ENCODE measurements around the gene NUDT8. TPM values are rescaled to one million over a fixed set of nuclear protein-coding genes. Genes with fewer than 3 reads are reported as not detected.

NUDT8 gene
- total and polyA plus RNA-seq, 2 experiments from 2014 or later, result 4.1 to 4.8 TPM

- Histone ChIP-seq H3K36me3 (ENCODE audit: low read depth) (no peaks in the 10 kb centered on the region), H3K27me3 (replicated peaks; ENCODE audit: insufficient read depth) (peaks cover 14% of the 10 kb centered on the region), H2AFZ (no peak overlapping the region), H3K27ac (no peak overlapping the region), H3K79me2 (ENCODE audit: insufficient read depth) (no peaks in the 10 kb centered on the region), H3K4me3 (no peak overlapping the region), H3K9ac (no peak overlapping the region), H4K20me1 (ENCODE audit: insufficient read depth) (no peaks in the 10 kb centered on the region), H3K4me1 (ENCODE audit: insufficient read depth) (0 out of 2 replicates have a peak, but pooled peaks cover 4% of the 10 kb centered on the region), H3F3A (ENCODE audit: insufficient read depth) (peaks cover 7% of the 10 kb centered on the region), H3K9me3 (ENCODE audit: low read depth) (no peaks in the 10 kb centered on the region), H3K4me2 (ENCODE audit: unreplicated experiment) (no peak overlapping the region), H3K9me2 (ENCODE audit: insufficient read depth) (no peaks in the 10 kb centered on the region)
- in situ Hi-C loops (cut with MboI), result no loop called here
- DNase-seq, result no peak
- WGBS, 2 experiments (ENCODE audit: low coverage in 1 of 2, low lambda C conversion rate in 2 of 2, missing lambda C conversion rate in 2 of 2), result 39 to 53% methylated on average over 4 of the region's 4 CpGs
- TF ChIP-seq EZH2phosphoT487 (IDR thresholded peaks at IDR 0.05; ENCODE audit: insufficient read depth, low read depth), result no peak
Measured at GRCh38 chr11:67656278-67656922, 26.7 kb upstream of the NUDT8 start.

- no peak overlapping the region for H3K27ac ChIP-seq
- no peaks in the 10 kb centered on the region for H3K9me2 ChIP-seq (ENCODE audit: insufficient read depth)
- peaks cover 9% of the 10 kb centered on the region for H3K27me3 ChIP-seq (replicated peaks; ENCODE audit: insufficient read depth)
- no peak overlapping the region for H3K4me2 ChIP-seq (ENCODE audit: unreplicated experiment)
- H3K36me3 ChIP-seq (ENCODE audit: low read depth), result no peaks in the 10 kb centered on the region
- no peak overlapping the region for H3K9ac ChIP-seq
- H4K20me1 ChIP-seq (ENCODE audit: insufficient read depth), result no peaks in the 10 kb centered on the region
- in situ Hi-C loops (cut with MboI), result no loop called here
- no peak for DNase-seq
- TF ChIP-seq EZH2 (IDR thresholded peaks at IDR 0.05; ENCODE audit: insufficient read depth, poor library complexity, severe bottlenecking) (no peak), EZH2phosphoT487 (IDR thresholded peaks at IDR 0.05; ENCODE audit: insufficient read depth, low read depth) (no peak)
- no peak overlapping the region for H3K4me3 ChIP-seq
- WGBS, 2 experiments (ENCODE audit: low coverage in 1 of 2, low lambda C conversion rate in 2 of 2, missing lambda C conversion rate in 2 of 2), result 52 to 55% methylated on average over 9 of the region's 9 CpGs
- H3F3A ChIP-seq (ENCODE audit: insufficient read depth), result peaks cover 7% of the 10 kb centered on the region
- no peaks in the 10 kb centered on the region for H3K79me2 ChIP-seq (ENCODE audit: insufficient read depth)
- H3K4me1 ChIP-seq (ENCODE audit: insufficient read depth), result 0 out of 2 replicates have a peak, but pooled peaks cover 4% of the 10 kb centered on the region
- H3K9me3 ChIP-seq (ENCODE audit: low read depth), result no peaks in the 10 kb centered on the region
- H2AFZ ChIP-seq, result no peak overlapping the region
Measured at GRCh38 chr11:67654225-67654624, 24.5 kb upstream of the NUDT8 start.

GRCh38 chr11:67652965-67653845 is 23.5 kb upstream of the NUDT8 start:
- TF ChIP-seq EZH2 (IDR thresholded peaks at IDR 0.05; ENCODE audit: insufficient read depth, poor library complexity, severe bottlenecking) (no peak), EZH2phosphoT487 (IDR thresholded peaks at IDR 0.05; ENCODE audit: insufficient read depth, low read depth) (no peak)
- H3K9me3 ChIP-seq (ENCODE audit: low read depth), result no peaks in the 10 kb centered on the region
- H3K36me3 ChIP-seq (ENCODE audit: low read depth), result no peaks in the 10 kb centered on the region
- no peak for DNase-seq
- peaks cover 7% of the 10 kb centered on the region for H3F3A ChIP-seq (ENCODE audit: insufficient read depth)
- H3K9ac ChIP-seq, result no peak overlapping the region
- no peaks in the 10 kb centered on the region for H4K20me1 ChIP-seq (ENCODE audit: insufficient read depth)
- H3K4me1 ChIP-seq (ENCODE audit: insufficient read depth), result 0 out of 2 replicates have a peak, but pooled peaks cover 4% of the 10 kb centered on the region
- H3K79me2 ChIP-seq (ENCODE audit: insufficient read depth), result no peaks in the 10 kb centered on the region
- no peak overlapping the region for H2AFZ ChIP-seq
- no peak overlapping the region for H3K27ac ChIP-seq
- no peak overlapping the region for H3K4me2 ChIP-seq (ENCODE audit: unreplicated experiment)
- no peak overlapping the region for H3K4me3 ChIP-seq
- WGBS, 2 experiments (ENCODE audit: low coverage in 1 of 2, low lambda C conversion rate in 2 of 2, missing lambda C conversion rate in 2 of 2), result 66% methylated on average over 15 of the region's 15 CpGs
- peaks cover 4% of the 10 kb centered on the region for H3K27me3 ChIP-seq (replicated peaks; ENCODE audit: insufficient read depth)
- no peaks in the 10 kb centered on the region for H3K9me2 ChIP-seq (ENCODE audit: insufficient read depth)
- in situ Hi-C loops (cut with MboI), result no loop called here

- in situ Hi-C loops (cut with MboI), result no loop called here
- no peak for DNase-seq
- no peaks in the 10 kb centered on the region for H3K4me1 ChIP-seq (ENCODE audit: insufficient read depth)
- 0 out of 2 replicates have a peak, but pooled peaks cover under 1% of the 10 kb centered on the region for H3F3A ChIP-seq (ENCODE audit: insufficient read depth)
- no peak overlapping the region for H3K4me2 ChIP-seq (ENCODE audit: unreplicated experiment)
- H3K9ac ChIP-seq, result no peak overlapping the region
- H3K27ac ChIP-seq, result no peak overlapping the region
- no peaks in the 10 kb centered on the region for H3K9me3 ChIP-seq (ENCODE audit: low read depth)
- H3K4me3 ChIP-seq, result no peak overlapping the region
- peaks cover 4% of the 10 kb centered on the region for H3K27me3 ChIP-seq (replicated peaks; ENCODE audit: insufficient read depth)
- H2AFZ ChIP-seq, result no peak overlapping the region
- H3K36me3 ChIP-seq (ENCODE audit: low read depth), result no peaks in the 10 kb centered on the region
- H3K79me2 ChIP-seq (ENCODE audit: insufficient read depth), result no peaks in the 10 kb centered on the region
- no peaks in the 10 kb centered on the region for H4K20me1 ChIP-seq (ENCODE audit: insufficient read depth)
- 38 to 39% methylated on average over 13 of the region's 13 CpGs for WGBS, 2 experiments (ENCODE audit: low coverage in 1 of 2, low lambda C conversion rate in 2 of 2, missing lambda C conversion rate in 2 of 2)
- no peak for TF ChIP-seq EZH2phosphoT487 (IDR thresholded peaks at IDR 0.05; ENCODE audit: insufficient read depth, low read depth)
- TF ChIP-seq EZH2 (IDR thresholded peaks at IDR 0.05; ENCODE audit: insufficient read depth, poor library complexity, severe bottlenecking), result no peak
- H3K9me2 ChIP-seq (ENCODE audit: insufficient read depth), result no peaks in the 10 kb centered on the region
Measured at GRCh38 chr11:67651976-67652781, 22.4 kb upstream of the NUDT8 start.
